Measurements from ENCODE around the gene MLXIP. TPM values are rescaled to one million over a fixed set of nuclear protein-coding genes. Genes with fewer than 3 reads are reported as not detected.
"Not testable (repeated sequence)": the region's sequence is repeated elsewhere in the genome, so short reads cannot be mapped to it uniquely, and the experiment has no call there.

MLXIP gene
- total and polyA plus RNA-seq, 4 donors: 29.1 to 58.8 (median 38.8) TPM

- H3K36me3 ChIP-seq (ENCODE audit: control insufficient read depth in 4 of 4, insufficient read depth in 4 of 4, low read length in 4 of 4): peaks cover 0 to 14% (median 6%) of the 10 kb centered on the region in 4 donors
- no peak overlapping the region for H3K9ac ChIP-seq (ENCODE audit: insufficient read depth in 1 of 2, low read length in 2 of 2)
- H3K4me1 ChIP-seq (ENCODE audit: control insufficient read depth in 5 of 5, insufficient read depth in 5 of 5, low read length in 5 of 5): peaks cover 0 to 11% (median 1%) of the 10 kb centered on the region in 5 donors
- no peaks in the 10 kb centered on the region for H3K27me3 ChIP-seq (ENCODE audit: control insufficient read depth in 3 of 3, insufficient read depth in 3 of 3, low read length in 2 of 3)
- DNase-seq (no peak), ATAC-seq (ENCODE audit: insufficient read depth, low FRiP score) (no peak)
- TF ChIP-seq CTCF (IDR thresholded peaks at IDR 0.05; ENCODE audit: control extremely low read depth, extremely low read depth): no peak
- WGBS, 2 donors: 94 to 96% methylated on average over 27 of the region's 27 CpGs
- no peak overlapping the region for H3K4me3 ChIP-seq
- H3K27ac ChIP-seq (ENCODE audit: low read depth in 1 of 2, low read length in 1 of 2): no peak overlapping the region
- no peaks in the 10 kb centered on the region for H3K9me3 ChIP-seq (ENCODE audit: control insufficient read depth in 4 of 4, insufficient read depth in 3 of 4, low read length in 3 of 4)
Observed at GRCh38 chr12:122054842-122055520, 23.6 kb upstream of the MLXIP start.

GRCh38 chr12:122056406-122056805, 22.1 kb upstream of the MLXIP start:
- ATAC-seq (ENCODE audit: insufficient read depth, low FRiP score); H3K27me3 ChIP-seq (ENCODE audit: control insufficient read depth in 3 of 3, insufficient read depth in 3 of 3, low read length in 2 of 3); H3K4me3 ChIP-seq; H3K9ac ChIP-seq (ENCODE audit: insufficient read depth in 1 of 2, low read length in 2 of 2); DNase-seq; H3K27ac ChIP-seq (ENCODE audit: low read depth in 1 of 2, low read length in 1 of 2); H3K9me3 ChIP-seq (ENCODE audit: control insufficient read depth in 4 of 4, insufficient read depth in 3 of 4, low read length in 3 of 4): not testable (repeated sequence)
- peaks cover 2 to 14% (median 6%) of the 10 kb centered on the region in 4 donors for H3K36me3 ChIP-seq (ENCODE audit: control insufficient read depth in 4 of 4, insufficient read depth in 4 of 4, low read length in 4 of 4)
- WGBS, 2 donors: 96 to 98% methylated on average over 7 of the region's 7 CpGs
- peaks cover 0 to 24% (median 7%) of the 10 kb centered on the region in 5 donors for H3K4me1 ChIP-seq (ENCODE audit: control insufficient read depth in 5 of 5, insufficient read depth in 5 of 5, low read length in 5 of 5)

GRCh38 chr12:122057007-122057735, 21.4 kb upstream of the MLXIP start:
- DNase-seq (no peak), ATAC-seq (ENCODE audit: insufficient read depth, low FRiP score) (no peak)
- Histone ChIP-seq H3K27ac (ENCODE audit: low read depth in 1 of 2, low read length in 1 of 2) (no peak overlapping the region), H3K4me1 (ENCODE audit: control insufficient read depth in 5 of 5, insufficient read depth in 5 of 5, low read length in 5 of 5) (peaks cover 0 to 32% (median 11%) of the 10 kb centered on the region in 5 donors), H3K36me3 (ENCODE audit: control insufficient read depth in 4 of 4, insufficient read depth in 4 of 4, low read length in 4 of 4) (peaks cover 2 to 14% (median 6%) of the 10 kb centered on the region in 4 donors), H3K9me3 (ENCODE audit: control insufficient read depth in 4 of 4, insufficient read depth in 3 of 4, low read length in 3 of 4) (no peaks in the 10 kb centered on the region), H3K4me3 (no peak overlapping the region), H3K9ac (ENCODE audit: insufficient read depth in 1 of 2, low read length in 2 of 2) (no peak overlapping the region), H3K27me3 (ENCODE audit: control insufficient read depth in 3 of 3, insufficient read depth in 3 of 3, low read length in 2 of 3) (no peaks in the 10 kb centered on the region)
- 96 to 99% methylated on average over 11 of the region's 11 CpGs for WGBS, 2 donors
- TF ChIP-seq CTCF (IDR thresholded peaks at IDR 0.05; ENCODE audit: control extremely low read depth, extremely low read depth): no peak

DNA sequence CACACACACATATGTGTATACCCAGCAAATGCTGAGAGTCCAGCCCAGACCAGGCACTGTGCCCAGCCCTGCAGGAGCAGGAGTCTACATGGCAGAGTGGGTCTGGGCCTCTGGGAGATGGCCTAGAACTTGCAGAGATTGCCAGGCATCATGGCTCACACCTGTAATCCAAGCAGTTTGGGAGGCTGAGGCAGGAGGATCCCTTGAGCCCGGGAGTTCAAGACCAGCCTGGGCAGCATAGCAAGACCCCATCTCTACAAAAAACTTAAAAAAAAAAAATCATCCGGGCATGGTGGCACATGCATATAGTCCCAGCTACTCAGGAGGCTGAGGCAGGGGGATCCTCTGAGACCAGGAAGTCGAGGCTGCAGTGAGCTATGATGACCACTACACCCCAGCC, 20.8 kb upstream of the MLXIP start:
- no peak for TF ChIP-seq CTCF (IDR thresholded peaks at IDR 0.05; ENCODE audit: control extremely low read depth, extremely low read depth)
- ATAC-seq (ENCODE audit: insufficient read depth, low FRiP score) (no peak), DNase-seq (no peak)
- H3K27me3 ChIP-seq (ENCODE audit: control insufficient read depth in 3 of 3, insufficient read depth in 3 of 3, low read length in 2 of 3): no peaks in the 10 kb centered on the region
- peaks cover 0 to 38% (median 17%) of the 10 kb centered on the region in 5 donors for H3K4me1 ChIP-seq (ENCODE audit: control insufficient read depth in 5 of 5, insufficient read depth in 5 of 5, low read length in 5 of 5)
- no peak overlapping the region for H3K9ac ChIP-seq (ENCODE audit: insufficient read depth in 1 of 2, low read length in 2 of 2)
- 95 to 98% methylated on average over 3 of the region's 3 CpGs for WGBS, 2 donors
- H3K4me3 ChIP-seq: no peak overlapping the region
- no peak overlapping the region for H3K27ac ChIP-seq (ENCODE audit: low read depth in 1 of 2, low read length in 1 of 2)
- peaks cover 2 to 14% (median 6%) of the 10 kb centered on the region in 4 donors for H3K36me3 ChIP-seq (ENCODE audit: control insufficient read depth in 4 of 4, insufficient read depth in 4 of 4, low read length in 4 of 4)
- no peaks in the 10 kb centered on the region for H3K9me3 ChIP-seq (ENCODE audit: control insufficient read depth in 4 of 4, insufficient read depth in 3 of 4, low read length in 3 of 4)

All from lung (tissue), 12 donors.